ENCODE data around the gene ZNF330.

DNA sequence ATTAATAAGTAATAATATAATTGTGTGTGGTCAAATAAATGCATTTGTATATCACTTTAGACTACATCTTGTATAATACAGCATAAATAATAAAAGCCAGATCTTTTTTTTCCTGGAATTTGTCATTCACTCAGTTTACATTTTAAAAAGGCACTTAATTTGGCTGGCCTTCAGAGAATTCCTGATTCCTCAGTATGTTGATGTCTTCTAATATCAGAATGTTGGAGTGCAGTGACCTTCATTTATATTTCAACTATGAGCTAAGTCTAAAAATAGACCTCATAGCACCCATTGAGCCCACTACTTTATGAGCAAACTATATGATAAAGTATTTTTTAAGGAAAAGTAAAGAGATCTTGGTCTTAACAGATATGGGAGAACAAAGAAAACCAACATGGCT, 27.8 kb downstream of the ZNF330 start:
- TF ChIP-seq POLR2A (IDR thresholded peaks at IDR 0.05; ENCODE audit: low read depth, low read length) (no peak), POLR2AphosphoS5 (IDR thresholded peaks at IDR 0.05; ENCODE audit: low read depth, low read length) (no peak)

Data from GM12892 (cell line).